ENCODE measurements around the gene PDXK.

The PDXK gene

GRCh38 chr21:43809853-43810504 is 91.0 kb downstream of the PDXK start:
- no peak for DNase-seq

- peak; percentile 61 for DNase-seq
These were observed 91.8 kb downstream of the PDXK start for GRCh38 chr21:43810505-43811261.

GRCh38 chr21:43811262-43812105 is 92.6 kb downstream of the PDXK start:
- DNase-seq, result no peak
